Measurements from ENCODE around the gene CENPQ. TPM values are rescaled to one million over a fixed set of nuclear protein-coding genes. Genes with fewer than 3 reads are reported as not detected.

CENPQ gene
- total RNA-seq, 1 experiment from 2014 or later: 11.3 TPM

DNA sequence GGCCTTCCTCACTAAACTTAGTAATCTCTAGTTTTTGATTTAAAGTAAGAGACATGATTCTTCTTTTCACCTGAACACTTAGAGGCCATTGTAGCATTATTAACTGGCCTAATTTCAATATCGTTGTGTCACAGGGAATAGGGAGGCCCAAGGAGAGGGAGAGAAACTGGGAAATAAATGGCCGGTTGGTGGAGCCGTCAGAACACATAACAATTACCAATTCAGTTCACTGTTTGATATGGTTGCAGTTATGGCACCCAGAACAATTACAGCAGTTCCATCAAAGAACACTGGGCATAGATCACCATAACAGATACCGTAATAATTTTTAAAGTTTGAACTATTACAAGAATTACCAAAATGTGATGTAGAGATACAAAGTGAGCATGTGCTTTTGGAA lies 27.5 kb downstream of the CENPQ start (continued):
- TF ChIP-seq JUND (IDR thresholded peaks at IDR 0.05) (no peak), YY1 (IDR thresholded peaks at IDR 0.05; ENCODE audit: extremely low read depth, insufficient replicate concordance, low read depth, low read length) (no peak)
- TF ChIP-seq, protein P1, sequence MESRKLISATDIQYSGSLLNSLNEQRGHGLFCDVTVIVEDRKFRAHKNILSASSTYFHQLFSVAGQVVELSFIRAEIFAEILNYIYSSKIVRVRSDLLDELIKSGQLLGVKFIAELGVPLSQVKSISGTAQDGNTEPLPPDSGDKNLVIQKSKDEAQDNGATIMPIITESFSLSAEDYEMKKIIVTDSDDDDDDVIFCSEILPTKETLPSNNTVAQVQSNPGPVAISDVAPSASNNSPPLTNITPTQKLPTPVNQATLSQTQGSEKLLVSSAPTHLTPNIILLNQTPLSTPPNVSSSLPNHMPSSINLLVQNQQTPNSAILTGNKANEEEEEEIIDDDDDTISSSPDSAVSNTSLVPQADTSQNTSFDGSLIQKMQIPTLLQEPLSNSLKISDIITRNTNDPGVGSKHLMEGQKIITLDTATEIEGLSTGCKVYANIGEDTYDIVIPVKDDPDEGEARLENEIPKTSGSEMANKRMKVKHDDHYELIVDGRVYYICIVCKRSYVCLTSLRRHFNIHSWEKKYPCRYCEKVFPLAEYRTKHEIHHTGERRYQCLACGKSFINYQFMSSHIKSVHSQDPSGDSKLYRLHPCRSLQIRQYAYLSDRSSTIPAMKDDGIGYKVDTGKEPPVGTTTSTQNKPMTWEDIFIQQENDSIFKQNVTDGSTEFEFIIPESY (IDR thresholded peaks at IDR 0.05; ENCODE audit: extremely low read depth, insufficient replicate concordance, low read length): no peak

DNA sequence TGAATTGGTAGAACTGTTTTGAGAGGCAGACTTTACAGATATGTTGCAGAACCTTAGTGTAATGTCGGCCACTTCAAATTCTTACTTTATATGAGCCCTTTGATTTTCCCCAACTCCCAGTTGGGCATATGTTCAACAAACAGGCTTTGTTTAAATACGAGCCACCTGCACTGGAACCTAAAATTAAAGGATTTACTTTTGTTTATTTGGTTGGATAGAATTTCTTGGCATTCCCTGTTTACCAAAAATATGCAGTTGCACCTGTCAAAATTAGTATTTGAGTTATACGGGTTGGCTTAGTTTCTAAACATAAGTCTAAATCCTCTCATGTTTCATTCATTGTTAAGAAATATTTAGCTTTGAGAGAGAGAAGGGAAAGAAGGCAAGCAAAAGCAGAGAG lies 34.1 kb downstream of the CENPQ start:
- H2AFZ ChIP-seq (ENCODE audit: low read depth, low read length, poor library complexity, severe bottlenecking): no peak overlapping the region
- no peak overlapping the region for H3K9ac ChIP-seq (ENCODE audit: low read length)
- no peaks in the 10 kb centered on the region for H3K9me2 ChIP-seq (ENCODE audit: insufficient read depth)
- no peak overlapping the region for H3K4me3 ChIP-seq (replicated peaks in 1 of 2; ENCODE audit: low read depth in 1 of 2, low read length in 2 of 2)
- no peaks in the 10 kb centered on the region for H3K79me2 ChIP-seq (ENCODE audit: insufficient read depth, low read length)
- no peak overlapping the region for H3K27ac ChIP-seq (ENCODE audit: low read depth, low read length)
- intact Hi-C loops (cut with micrococcal nuclease): no loop called here
- no peaks in the 10 kb centered on the region for H3K9me3 ChIP-seq (ENCODE audit: control insufficient read depth in 1 of 2, insufficient read depth in 1 of 2, low read depth in 1 of 2, low read length in 2 of 2)
- ChIA-PET CTCF (interaction anchor here (0.8 kb wide), 1 partner anchor 35 kb away, joined by 3 read pairs; no protein-coding TSS in a partner anchor), RAD21 (ENCODE audit: low non-redundant PET in 1 of 2, low total read pairs in 2 of 2, uncharacterized antibody in 2 of 2, unreplicated experiment in 2 of 2) (no interaction called here), POLR2A (no interaction called here)
- TF ChIP-seq, protein P1 (IDR thresholded peaks at IDR 0.05; ENCODE audit: extremely low read depth, insufficient replicate concordance, low read length): no peak
- no peak for TF ChIP-seq ELF1 (IDR thresholded peaks at IDR 0.05; ENCODE audit: borderline replicate concordance, low read depth)
- no peaks in the 10 kb centered on the region; a peak in 1 of 4 replicates for H3K36me3 ChIP-seq (ENCODE audit: control insufficient read depth in 1 of 2, insufficient read depth in 2 of 2, low read length in 2 of 2)
- no peak for ATAC-seq
- no peaks in the 10 kb centered on the region for H3K4me1 ChIP-seq (ENCODE audit: control insufficient read depth in 1 of 2, insufficient read depth in 2 of 2, low read length in 2 of 2)
- no peak overlapping the region for H3K4me2 ChIP-seq (ENCODE audit: low read length)
- BruUV-seq (replicated peaks): no TSS peak
- no peaks in the 10 kb centered on the region for H4K20me1 ChIP-seq (ENCODE audit: insufficient read depth)
- H3K27me3 ChIP-seq (ENCODE audit: insufficient read depth, low read length): no peaks in the 10 kb centered on the region
- no peak for DNase-seq (ENCODE audit: low read depth, low spot score)
